Measurements from ENCODE around the gene UVSSA.

The UVSSA gene

GRCh38 chr4:1361431-1361830 lies 14.4 kb downstream of the UVSSA start:
- TF ChIP-seq, protein P1, sequence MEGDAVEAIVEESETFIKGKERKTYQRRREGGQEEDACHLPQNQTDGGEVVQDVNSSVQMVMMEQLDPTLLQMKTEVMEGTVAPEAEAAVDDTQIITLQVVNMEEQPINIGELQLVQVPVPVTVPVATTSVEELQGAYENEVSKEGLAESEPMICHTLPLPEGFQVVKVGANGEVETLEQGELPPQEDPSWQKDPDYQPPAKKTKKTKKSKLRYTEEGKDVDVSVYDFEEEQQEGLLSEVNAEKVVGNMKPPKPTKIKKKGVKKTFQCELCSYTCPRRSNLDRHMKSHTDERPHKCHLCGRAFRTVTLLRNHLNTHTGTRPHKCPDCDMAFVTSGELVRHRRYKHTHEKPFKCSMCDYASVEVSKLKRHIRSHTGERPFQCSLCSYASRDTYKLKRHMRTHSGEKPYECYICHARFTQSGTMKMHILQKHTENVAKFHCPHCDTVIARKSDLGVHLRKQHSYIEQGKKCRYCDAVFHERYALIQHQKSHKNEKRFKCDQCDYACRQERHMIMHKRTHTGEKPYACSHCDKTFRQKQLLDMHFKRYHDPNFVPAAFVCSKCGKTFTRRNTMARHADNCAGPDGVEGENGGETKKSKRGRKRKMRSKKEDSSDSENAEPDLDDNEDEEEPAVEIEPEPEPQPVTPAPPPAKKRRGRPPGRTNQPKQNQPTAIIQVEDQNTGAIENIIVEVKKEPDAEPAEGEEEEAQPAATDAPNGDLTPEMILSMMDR (conservative IDR thresholded peaks at IDR 0.05) = no peak
- H3K27ac ChIP-seq = no peak overlapping the region

DNA sequence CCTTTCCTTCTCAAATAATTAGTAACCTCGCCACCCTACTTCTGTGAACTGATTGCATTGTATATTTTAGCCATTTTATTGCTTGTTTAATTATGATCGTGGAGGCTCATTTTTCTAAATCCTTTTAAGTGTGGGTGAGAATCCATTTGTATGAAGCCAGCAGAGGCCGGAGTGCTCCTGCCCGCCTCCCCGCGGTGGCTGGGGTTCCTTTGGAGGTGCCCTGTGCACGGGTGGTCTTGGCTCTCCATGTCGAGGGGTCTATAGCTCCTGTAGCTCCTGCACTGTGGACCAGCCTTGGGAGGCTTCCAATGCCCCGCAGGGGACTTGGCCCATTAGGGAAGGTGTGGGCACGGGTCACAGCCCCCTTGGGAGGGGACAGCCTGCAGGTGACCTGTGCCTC lies 15.0 kb downstream of the UVSSA start:
- no peak overlapping the region for H3K27ac ChIP-seq
- TF ChIP-seq, protein P1 (conservative IDR thresholded peaks at IDR 0.05) = no peak

DNA sequence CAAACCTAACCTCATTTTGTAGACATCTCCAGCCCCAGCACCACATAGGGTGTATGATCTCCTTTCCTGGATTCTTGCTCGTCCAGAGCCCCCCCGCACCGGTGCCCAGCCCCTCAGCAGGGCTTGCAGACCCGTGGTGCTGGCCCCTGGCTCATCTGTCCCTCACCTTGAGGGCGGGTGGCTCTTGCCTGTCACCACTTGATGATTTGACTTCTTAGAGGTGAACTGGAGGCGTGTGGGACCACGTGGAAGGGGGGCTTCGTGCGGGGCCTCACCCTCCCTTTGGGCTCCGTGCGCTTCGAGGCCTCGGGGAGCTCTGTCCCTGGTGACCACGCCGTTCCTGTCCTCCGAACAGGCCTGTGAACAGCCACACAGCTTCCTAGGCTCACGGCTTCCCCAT lies 15.5 kb downstream of the UVSSA start:
- TF ChIP-seq, protein P1 (conservative IDR thresholded peaks at IDR 0.05) = no peak
- H3K27ac ChIP-seq = no peak overlapping the region

- TF ChIP-seq, protein P1 (conservative IDR thresholded peaks at IDR 0.05) = no peak
- no peak overlapping the region for H3K27ac ChIP-seq
Observed at GRCh38 chr4:1363513-1363912, 16.5 kb downstream of the UVSSA start.

- TF ChIP-seq, protein P1 (conservative IDR thresholded peaks at IDR 0.05) = no peak
- H3K27ac ChIP-seq = no peak overlapping the region
Observed at GRCh38 chr4:1364217-1364616, 17.2 kb downstream of the UVSSA start.

GRCh38 chr4:1364748-1365147 lies 17.7 kb downstream of the UVSSA start:
- H3K27ac ChIP-seq = peak overlapping the region; percentile 10; the same call in 1 of the 2 replicates
- TF ChIP-seq, protein P1 (conservative IDR thresholded peaks at IDR 0.05) = no peak

GRCh38 chr4:1365271-1366178 lies 18.5 kb downstream of the UVSSA start:
- H3K27ac ChIP-seq = peak overlapping the region; percentile 10; the same call in 1 of the 2 replicates
- TF ChIP-seq, protein P1 (conservative IDR thresholded peaks at IDR 0.05) = peak; percentile 39; the same call in 1 of the 2 replicates

Data from VCaP (cell line).